GM18873 (cell line): ENCODE results near the gene SYTL3.

Experiments
- ATAC-seq: cut with Tn5 transposase; IDR thresholded peaks from one replicate; pipeline ENCODE4 v1.9.1; 2021; ENCODE audit warnings: mild to moderate bottlenecking, moderate library complexity, moderate number of reproducible peaks; ENCODE audit not compliant: unreplicated experiment, low FRiP score

Gene SYTL3

GRCh38 chr6:158754738-158755137 lies 104.9 kb downstream of the SYTL3 start:
- no peak for ATAC-seq

- ATAC-seq = no peak
Observed at GRCh38 chr6:158755636-158756035, 105.8 kb downstream of the SYTL3 start.

- no peak for ATAC-seq
Observed at GRCh38 chr6:158756126-158756525, 106.3 kb downstream of the SYTL3 start.

GRCh38 chr6:158756977-158757752 lies 107.3 kb downstream of the SYTL3 start:
- ATAC-seq = no peak

- no peak for ATAC-seq
Observed at GRCh38 chr6:158757753-158758090, 107.9 kb downstream of the SYTL3 start.

- no peak for ATAC-seq
Observed at GRCh38 chr6:158758451-158758860, 108.6 kb downstream of the SYTL3 start.

GRCh38 chr6:158758941-158759479 lies 109.2 kb downstream of the SYTL3 start:
- ATAC-seq = no peak

- ATAC-seq = no peak
Observed at GRCh38 chr6:158759966-158760617, 110.2 kb downstream of the SYTL3 start.

GRCh38 chr6:158760618-158761250 lies 110.9 kb downstream of the SYTL3 start:
- ATAC-seq = no peak

- ATAC-seq = no peak
Observed at GRCh38 chr6:158761746-158762145, 111.9 kb downstream of the SYTL3 start.

- no peak for ATAC-seq
Observed at GRCh38 chr6:158762787-158763433, 113.1 kb downstream of the SYTL3 start.

GRCh38 chr6:158763434-158764182 lies 113.8 kb downstream of the SYTL3 start:
- no peak for ATAC-seq

- ATAC-seq = no peak
Observed at GRCh38 chr6:158764183-158764849, 114.5 kb downstream of the SYTL3 start.

GRCh38 chr6:158764926-158765325 lies 115.1 kb downstream of the SYTL3 start:
- ATAC-seq = no peak

- ATAC-seq = no peak
Observed at GRCh38 chr6:158765499-158766068, 115.7 kb downstream of the SYTL3 start.

GRCh38 chr6:158766621-158767455 lies 117.0 kb downstream of the SYTL3 start:
- ATAC-seq = no peak

GRCh38 chr6:158767709-158768108 lies 117.9 kb downstream of the SYTL3 start:
- ATAC-seq = no peak

GRCh38 chr6:158768436-158768835 lies 118.6 kb downstream of the SYTL3 start:
- no peak for ATAC-seq
